Muscle layer of colon (tissue), 2 donors: ENCODE data around the gene FMNL2.

Experiments used
- H3K27ac ChIP-seq: one replicate; pipeline ENCODE4 v1.7.0; 2013; ENCODE audit warnings: low read depth, mild to moderate bottlenecking, low read length, moderate library complexity
- H3K27me3 ChIP-seq, 2 donors: one replicate each; pipeline ENCODE4 v1.7.0; 2013; ENCODE audit warnings: low read length in 2 of 2, mild to moderate bottlenecking in 2 of 2; ENCODE audit not compliant: insufficient read depth in 2 of 2, control insufficient read depth in 1 of 2
- H3K36me3 ChIP-seq: one replicate; pipeline ENCODE4 v1.7.0; 2013; ENCODE audit warnings: mild to moderate bottlenecking, low read length; ENCODE audit not compliant: insufficient read depth
- H3K4me1 ChIP-seq: one replicate; pipeline ENCODE4 v1.7.0; 2013; ENCODE audit warnings: mild to moderate bottlenecking, low read length; ENCODE audit not compliant: insufficient read depth
- H3K4me3 ChIP-seq, 2 donors: one replicate each; pipeline ENCODE4 v1.7.0; 2013; ENCODE audit warnings: low read length in 2 of 2, low read depth in 1 of 2, mild to moderate bottlenecking in 1 of 2, moderate library complexity in 1 of 2
- H3K9ac ChIP-seq: one replicate; pipeline ENCODE4 v1.7.0; 2013; ENCODE audit warnings: low read length
- H3K9me3 ChIP-seq: one replicate; pipeline ENCODE4 v1.7.0; 2013; ENCODE audit warnings: mild to moderate bottlenecking, low read length
- donor health status: abdominal sarcoma.
- donor health status: Adenocarcinoma of cecum.

FMNL2 gene

DNA sequence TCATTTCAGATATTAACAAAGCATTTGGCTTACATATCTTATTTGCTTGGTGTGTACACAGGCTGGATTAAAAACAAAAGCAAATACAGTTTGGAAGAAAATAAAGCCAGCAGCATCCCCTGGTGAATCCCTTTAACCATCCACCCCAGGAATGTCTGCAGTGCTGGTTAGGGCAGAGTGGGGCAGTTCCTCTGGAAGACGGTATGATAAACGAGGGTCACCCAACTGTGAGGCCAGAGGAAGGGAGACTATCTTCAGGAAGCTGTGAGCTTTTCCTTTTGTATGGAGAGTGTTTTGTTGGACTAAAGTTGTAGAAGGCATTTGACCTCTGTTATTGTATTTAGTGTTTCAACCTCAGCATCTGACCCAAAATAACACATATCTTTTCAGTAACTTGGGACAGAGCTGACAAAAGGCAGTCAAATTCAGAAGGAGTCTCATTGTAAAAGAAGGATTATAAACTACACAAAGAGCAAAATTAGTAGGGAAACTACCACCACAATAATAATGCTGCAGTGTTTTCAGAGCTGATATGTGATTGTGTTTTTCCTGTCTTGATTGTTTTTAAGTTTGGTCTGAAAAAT, 159.1 kb downstream of the FMNL2 start:
- H3K9me3 ChIP-seq = no peaks in the 10 kb centered on the region
- H3K27ac ChIP-seq = no peak overlapping the region
- no peaks in the 10 kb centered on the region for H3K36me3 ChIP-seq
- H3K4me3 ChIP-seq = no peak overlapping the region
- H3K9ac ChIP-seq = no peak overlapping the region
- H3K27me3 ChIP-seq = no peaks in the 10 kb centered on the region
- peaks cover 32% of the 10 kb centered on the region for H3K4me1 ChIP-seq

DNA sequence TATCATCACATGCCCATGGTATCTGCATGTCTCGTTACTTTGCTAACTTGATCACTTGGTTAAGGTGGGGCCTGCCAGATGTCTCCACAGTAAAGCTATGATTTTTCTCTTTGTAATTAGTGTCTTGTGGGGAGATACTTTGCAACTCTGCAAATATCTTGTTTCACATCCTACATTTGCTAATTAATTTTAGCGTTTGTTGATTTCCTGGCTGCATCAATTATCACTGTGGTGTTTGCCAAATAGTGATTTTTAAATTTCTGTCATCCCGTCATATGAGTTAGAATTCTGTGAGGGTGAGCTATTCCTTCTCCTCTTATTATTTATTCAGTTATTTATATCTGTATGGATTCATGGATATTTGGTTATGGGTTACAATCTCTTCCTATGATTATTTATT, 161.4 kb downstream of the FMNL2 start:
- Histone ChIP-seq H3K4me1 (peaks cover 16% of the 10 kb centered on the region), H3K27me3 (no peaks in the 10 kb centered on the region), H3K9ac (no peak overlapping the region), H3K4me3 (no peak overlapping the region), H3K27ac (no peak overlapping the region), H3K36me3 (no peaks in the 10 kb centered on the region), H3K9me3 (no peaks in the 10 kb centered on the region)

DNA sequence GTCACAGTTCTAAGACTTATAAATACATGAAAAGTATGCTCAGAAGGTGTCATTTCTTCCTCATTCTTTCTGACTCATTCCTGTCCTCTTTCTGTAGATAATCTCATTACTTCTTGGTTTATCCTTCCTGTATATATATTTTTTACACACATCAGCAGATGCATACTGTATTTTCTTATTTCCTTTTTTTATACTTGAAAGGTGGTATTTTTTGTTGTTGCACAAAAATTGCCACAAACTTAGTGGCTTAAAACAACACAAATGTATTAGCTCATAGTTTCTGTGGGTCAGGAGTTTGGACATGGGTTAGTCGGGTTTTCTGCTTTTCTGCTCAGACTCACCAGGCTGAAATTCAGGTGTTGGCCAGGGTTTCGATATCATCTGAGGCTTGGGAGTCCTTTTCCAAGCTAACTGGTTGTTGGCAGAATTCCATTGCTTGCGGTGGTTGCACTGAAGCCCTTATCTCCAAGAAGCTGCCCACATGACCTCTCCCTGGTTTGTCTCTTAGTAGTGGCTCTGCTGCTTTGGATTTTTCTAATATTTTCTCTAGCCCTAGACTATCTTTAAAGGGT, 162.6 kb downstream of the FMNL2 start:
- no peak overlapping the region for H3K9ac ChIP-seq
- H3K4me1 ChIP-seq = peaks cover 15% of the 10 kb centered on the region
- H3K36me3 ChIP-seq = no peaks in the 10 kb centered on the region
- no peaks in the 10 kb centered on the region for H3K27me3 ChIP-seq
- no peak overlapping the region for H3K4me3 ChIP-seq
- H3K9me3 ChIP-seq = no peaks in the 10 kb centered on the region
- H3K27ac ChIP-seq = no peak overlapping the region

DNA sequence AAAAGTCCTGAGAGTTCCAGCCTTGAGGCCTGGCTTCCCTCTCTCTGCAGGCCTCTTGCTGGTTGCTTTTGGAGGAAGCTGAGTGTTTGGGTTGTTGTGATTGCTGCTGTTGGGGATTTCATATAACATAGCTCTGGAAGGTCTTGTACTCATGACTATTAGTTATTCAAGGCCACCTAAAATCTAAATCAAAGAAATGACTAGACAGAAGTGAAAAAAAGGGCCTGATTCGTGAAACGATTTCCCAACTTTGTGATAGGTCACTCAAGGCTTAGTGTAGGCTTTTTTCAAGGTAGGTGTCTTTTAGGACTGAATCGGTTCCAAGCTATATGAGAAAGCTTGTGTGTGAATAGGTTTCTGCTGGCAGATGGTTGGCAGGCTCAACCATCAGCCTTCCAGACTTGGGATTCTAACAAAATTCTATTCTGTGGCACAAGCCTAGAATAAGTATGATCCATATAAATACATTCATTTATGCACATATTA, 164.4 kb downstream of the FMNL2 start:
- Histone ChIP-seq H3K27ac (peak overlapping the region; percentile 38), H3K36me3 (no peaks in the 10 kb centered on the region), H3K9ac (no peak overlapping the region), H3K27me3 (no peaks in the 10 kb centered on the region), H3K4me1 (peaks cover 15% of the 10 kb centered on the region), H3K9me3 (no peaks in the 10 kb centered on the region), H3K4me3 (no peak overlapping the region)

DNA sequence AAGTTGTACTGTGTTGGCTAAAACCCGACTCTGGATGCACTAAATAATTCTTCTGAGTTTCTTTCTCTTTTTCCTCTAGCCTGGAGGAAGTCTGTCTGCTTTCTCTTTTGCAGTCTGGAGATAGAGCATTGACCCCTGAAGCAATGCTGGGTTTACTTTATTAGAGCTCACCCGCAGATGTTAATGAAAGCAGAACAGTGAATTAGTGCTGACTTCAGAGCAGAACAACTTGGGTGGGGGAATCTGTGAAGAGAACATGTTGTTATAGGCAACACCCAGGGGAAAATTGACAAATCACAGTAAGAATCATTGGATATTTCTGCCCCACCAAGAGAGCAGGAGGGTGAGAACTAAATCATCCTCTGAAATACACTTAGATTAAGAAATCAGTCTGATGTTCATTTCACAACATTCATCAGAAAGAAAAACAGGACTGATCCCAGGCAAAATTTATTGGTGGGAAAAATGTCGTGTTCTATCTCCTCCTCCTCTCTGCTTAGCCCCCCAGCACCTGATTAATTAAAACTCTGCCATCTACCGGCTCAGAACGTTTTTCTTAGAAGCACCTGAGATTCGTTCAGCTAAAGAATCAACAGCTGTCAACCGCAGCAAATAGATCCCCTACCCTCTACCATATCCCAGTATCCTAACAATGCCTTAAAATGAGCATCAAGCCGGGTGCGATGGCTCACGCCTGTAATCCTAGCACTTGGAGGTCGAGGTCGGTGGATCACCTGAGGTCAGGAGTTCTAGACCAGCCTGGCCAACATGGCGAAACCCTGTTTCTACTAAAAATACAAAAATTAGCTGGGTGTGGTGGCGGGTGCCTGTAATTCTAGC, 165.1 kb downstream of the FMNL2 start:
- peak overlapping the region; percentile 38 for H3K27ac ChIP-seq
- H3K36me3 ChIP-seq = no peaks in the 10 kb centered on the region
- H3K27me3 ChIP-seq = no peaks in the 10 kb centered on the region
- peaks cover 15% of the 10 kb centered on the region for H3K4me1 ChIP-seq
- no peak overlapping the region for H3K9ac ChIP-seq
- no peaks in the 10 kb centered on the region for H3K9me3 ChIP-seq
- H3K4me3 ChIP-seq = no peak overlapping the region

DNA sequence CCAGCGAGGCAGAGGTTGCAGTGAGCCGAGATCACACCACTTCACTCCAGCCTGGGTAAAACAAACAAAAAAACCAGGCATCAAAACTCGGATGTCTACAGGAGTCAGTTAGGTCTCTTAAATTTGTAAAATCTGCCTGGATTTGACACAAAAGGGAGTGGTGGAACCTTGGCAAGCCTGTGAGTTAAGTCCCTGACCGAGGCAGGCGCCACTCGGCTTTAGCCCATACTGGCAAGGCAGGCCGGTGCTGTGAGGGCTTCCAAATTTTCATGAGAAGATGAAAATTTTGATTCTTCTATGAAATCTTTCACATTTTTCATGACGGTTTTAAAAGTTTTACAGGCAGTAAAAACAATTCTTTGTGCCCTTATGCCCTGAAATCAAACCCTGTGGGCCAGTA, 165.8 kb downstream of the FMNL2 start:
- H3K4me1 ChIP-seq = peaks cover 15% of the 10 kb centered on the region
- no peak overlapping the region for H3K4me3 ChIP-seq
- no peaks in the 10 kb centered on the region for H3K36me3 ChIP-seq
- H3K9ac ChIP-seq = no peak overlapping the region
- no peaks in the 10 kb centered on the region for H3K27me3 ChIP-seq
- H3K9me3 ChIP-seq = no peaks in the 10 kb centered on the region
- H3K27ac ChIP-seq = no peak overlapping the region

DNA sequence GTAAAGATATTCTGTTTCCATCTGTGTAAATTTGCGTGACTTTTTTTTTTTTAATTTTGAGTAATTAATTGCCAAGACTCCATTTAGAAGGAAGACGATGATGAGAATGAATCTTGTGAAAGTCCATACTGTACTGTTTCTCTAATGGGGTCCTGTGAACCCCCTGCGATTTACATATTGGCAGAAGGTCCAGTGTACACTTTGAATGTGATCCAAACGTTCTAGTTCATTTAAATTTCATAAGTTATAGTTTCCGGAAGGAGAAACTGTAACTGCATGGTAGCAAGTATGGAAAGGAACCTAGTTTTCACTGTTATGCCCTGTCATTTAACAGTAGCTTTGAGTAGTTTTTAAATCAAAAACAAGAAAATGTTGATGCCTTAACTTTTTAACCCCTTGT, 166.7 kb downstream of the FMNL2 start:
- no peaks in the 10 kb centered on the region for H3K27me3 ChIP-seq
- H3K9ac ChIP-seq = no peak overlapping the region
- H3K27ac ChIP-seq = no peak overlapping the region
- no peaks in the 10 kb centered on the region for H3K36me3 ChIP-seq
- H3K4me3 ChIP-seq = no peak overlapping the region
- H3K4me1 ChIP-seq = peaks cover 15% of the 10 kb centered on the region
- no peaks in the 10 kb centered on the region for H3K9me3 ChIP-seq

DNA sequence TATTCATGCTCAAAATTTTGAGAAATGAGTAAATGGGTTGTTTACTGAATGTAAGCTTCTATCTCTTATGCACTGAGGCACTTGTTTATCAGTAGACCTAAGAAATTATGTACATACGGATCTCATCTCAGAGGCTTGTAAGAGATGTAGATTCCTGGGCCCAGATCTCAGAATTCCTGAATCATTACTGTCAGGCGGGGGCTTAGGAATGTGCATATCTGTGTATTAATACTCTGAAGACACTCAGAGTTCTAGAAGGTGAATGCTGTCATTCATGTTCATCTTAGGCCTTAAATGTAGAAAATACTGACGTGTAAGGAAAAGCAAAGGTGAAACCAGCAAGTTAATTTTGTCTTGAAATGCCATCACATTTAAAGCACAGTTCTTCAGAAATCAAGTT, 169.6 kb downstream of the FMNL2 start:
- Histone ChIP-seq H3K4me1 (peaks cover under 1% of the 10 kb centered on the region), H3K36me3 (no peaks in the 10 kb centered on the region), H3K9me3 (no peaks in the 10 kb centered on the region), H3K27me3 (no peaks in the 10 kb centered on the region), H3K9ac (no peak overlapping the region), H3K4me3 (no peak overlapping the region), H3K27ac (no peak overlapping the region)

DNA sequence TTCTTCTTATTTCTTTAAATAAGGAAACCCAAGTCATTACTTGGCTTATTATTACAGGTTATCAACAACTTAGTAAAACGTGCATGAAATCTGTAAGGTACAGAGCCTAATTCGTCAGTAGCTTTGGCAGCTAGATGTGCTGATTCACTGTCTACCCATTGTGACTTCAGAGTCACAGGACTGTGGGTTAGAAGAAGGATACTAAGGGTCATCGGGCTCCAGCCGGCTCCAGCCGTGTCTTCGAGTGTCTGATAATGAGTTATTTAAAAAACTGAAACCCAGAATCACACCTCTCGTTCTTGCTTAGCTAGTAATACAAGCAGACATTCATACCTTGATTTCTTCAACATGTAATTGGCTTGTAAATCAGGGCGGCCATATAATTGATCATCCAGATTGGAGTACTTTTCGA, 170.5 kb downstream of the FMNL2 start:
- H3K4me3 ChIP-seq = no peak overlapping the region
- no peaks in the 10 kb centered on the region for H3K36me3 ChIP-seq
- no peaks in the 10 kb centered on the region for H3K4me1 ChIP-seq
- no peak overlapping the region for H3K27ac ChIP-seq
- no peaks in the 10 kb centered on the region for H3K9me3 ChIP-seq
- H3K9ac ChIP-seq = no peak overlapping the region
- H3K27me3 ChIP-seq = no peaks in the 10 kb centered on the region

DNA sequence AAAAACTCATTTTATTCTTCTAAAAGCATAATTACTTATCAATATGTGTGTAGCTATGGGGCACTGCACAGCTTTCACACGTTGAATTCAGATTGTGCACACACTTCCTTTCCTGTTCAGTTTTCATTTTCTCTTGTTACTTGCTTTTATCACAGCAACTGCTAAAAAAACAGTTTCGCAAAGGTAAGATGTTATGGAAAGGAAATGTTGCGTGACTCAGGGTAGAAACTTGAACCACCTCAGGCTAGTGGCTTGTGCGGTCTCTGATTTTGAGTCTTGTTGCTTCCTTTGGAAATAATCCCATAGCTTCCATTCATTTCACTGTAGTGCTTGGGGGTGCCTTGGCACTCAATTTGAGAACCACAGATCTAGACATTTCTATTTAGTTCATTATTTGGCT, 171.9 kb downstream of the FMNL2 start:
- Histone ChIP-seq H3K27me3 (no peaks in the 10 kb centered on the region), H3K9ac (no peak overlapping the region), H3K27ac (no peak overlapping the region), H3K4me1 (no peaks in the 10 kb centered on the region), H3K36me3 (no peaks in the 10 kb centered on the region), H3K4me3 (no peak overlapping the region), H3K9me3 (no peaks in the 10 kb centered on the region)

DNA sequence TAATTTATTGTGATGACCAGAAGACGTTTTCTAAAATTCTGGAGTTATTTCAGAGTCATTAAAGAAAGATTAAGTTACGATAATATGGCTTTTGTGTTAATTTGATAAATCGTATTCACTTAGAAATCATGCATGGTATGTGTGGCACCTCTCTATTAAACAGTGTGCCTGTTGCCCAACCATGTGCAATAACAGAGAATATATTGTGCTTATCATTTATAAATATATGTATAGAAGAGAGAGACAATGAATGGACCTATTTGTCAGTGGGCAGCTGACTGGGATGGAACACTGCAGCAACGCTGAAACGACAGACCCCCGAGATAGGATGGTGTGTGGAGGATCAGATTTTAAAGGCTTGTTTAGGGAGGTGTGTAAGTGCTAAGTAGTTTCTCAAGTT, 172.9 kb downstream of the FMNL2 start:
- no peak overlapping the region for H3K9ac ChIP-seq
- H3K36me3 ChIP-seq = no peaks in the 10 kb centered on the region
- H3K9me3 ChIP-seq = no peaks in the 10 kb centered on the region
- no peaks in the 10 kb centered on the region for H3K27me3 ChIP-seq
- H3K27ac ChIP-seq = no peak overlapping the region
- no peaks in the 10 kb centered on the region for H3K4me1 ChIP-seq
- H3K4me3 ChIP-seq = no peak overlapping the region
